NCI-H524 treated with DMSO at 0.1 percent for 48 hours (cell line): ENCODE data around the gene OPTC.

ENCODE experiments used
- DNase-seq: peaks from one replicate; lab custom pipeline; 2025; lab: John Stamatoyannopoulos, UW

Gene OPTC

DNA sequence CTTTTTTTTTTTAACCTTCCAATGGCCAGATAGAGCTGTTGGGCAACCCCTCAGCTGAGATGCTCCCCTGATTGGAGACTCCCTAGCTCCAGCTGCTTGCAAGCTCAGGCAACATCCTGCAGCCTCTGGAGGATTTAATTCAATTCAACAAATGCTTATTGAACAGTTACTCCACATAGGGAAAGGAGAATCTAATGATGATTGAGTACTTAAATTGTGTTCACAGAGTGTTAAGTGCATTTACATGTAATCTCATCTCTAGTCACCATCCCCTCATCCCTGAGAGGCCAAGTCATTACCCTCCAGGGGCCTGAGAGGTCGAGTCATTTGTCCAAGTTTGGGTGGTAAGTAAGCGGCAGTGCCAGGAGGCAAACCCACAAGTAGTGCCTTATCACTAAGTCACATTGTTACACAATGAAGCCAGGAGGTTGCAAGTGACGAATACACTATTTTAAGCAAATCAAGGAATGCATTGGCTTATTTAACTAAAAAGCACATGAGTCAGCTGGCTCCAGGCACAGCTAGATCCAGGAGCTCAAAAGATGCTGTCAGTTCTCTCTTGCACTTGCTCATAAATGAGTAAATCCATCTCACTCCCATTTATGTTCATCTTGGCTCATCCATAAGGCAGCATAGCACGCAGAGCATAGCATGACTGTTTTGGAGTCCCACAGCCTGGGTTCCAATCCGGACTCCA is 64.3 kb downstream of the OPTC start:
- DNase-seq = no peak
